ENCODE data around the gene GRM7. TPM values are rescaled to one million over a fixed set of nuclear protein-coding genes. Genes with fewer than 3 reads are reported as not detected.

The GRM7 gene
- total and polyA plus RNA-seq, 2 experiments from 2014 or later = 1.7 to 2.7 TPM

- Histone ChIP-seq H2AFZ (no peak overlapping the region), H3K79me2 (no peaks in the 10 kb centered on the region), H3K4me3 (no peak overlapping the region), H3K27ac (no peak overlapping the region), H3K4me2 (no peak overlapping the region), H3K27me3 (no peaks in the 10 kb centered on the region), H3K4me1 (ENCODE audit: insufficient read depth) (peaks cover 8% of the 10 kb centered on the region), H3K36me3 (replicated peaks; ENCODE audit: insufficient read depth, low read depth) (no peaks in the 10 kb centered on the region), H3K9me3 (ENCODE audit: low read depth) (no peaks in the 10 kb centered on the region), H3K9me2 (replicated peaks; ENCODE audit: insufficient read depth) (no peaks in the 10 kb centered on the region), H4K20me1 (ENCODE audit: insufficient read depth, poor library complexity, severe bottlenecking) (no peaks in the 10 kb centered on the region)
- no peak for DNase-seq (ENCODE audit: low spot score)
- TF ChIP-seq, protein P1, sequence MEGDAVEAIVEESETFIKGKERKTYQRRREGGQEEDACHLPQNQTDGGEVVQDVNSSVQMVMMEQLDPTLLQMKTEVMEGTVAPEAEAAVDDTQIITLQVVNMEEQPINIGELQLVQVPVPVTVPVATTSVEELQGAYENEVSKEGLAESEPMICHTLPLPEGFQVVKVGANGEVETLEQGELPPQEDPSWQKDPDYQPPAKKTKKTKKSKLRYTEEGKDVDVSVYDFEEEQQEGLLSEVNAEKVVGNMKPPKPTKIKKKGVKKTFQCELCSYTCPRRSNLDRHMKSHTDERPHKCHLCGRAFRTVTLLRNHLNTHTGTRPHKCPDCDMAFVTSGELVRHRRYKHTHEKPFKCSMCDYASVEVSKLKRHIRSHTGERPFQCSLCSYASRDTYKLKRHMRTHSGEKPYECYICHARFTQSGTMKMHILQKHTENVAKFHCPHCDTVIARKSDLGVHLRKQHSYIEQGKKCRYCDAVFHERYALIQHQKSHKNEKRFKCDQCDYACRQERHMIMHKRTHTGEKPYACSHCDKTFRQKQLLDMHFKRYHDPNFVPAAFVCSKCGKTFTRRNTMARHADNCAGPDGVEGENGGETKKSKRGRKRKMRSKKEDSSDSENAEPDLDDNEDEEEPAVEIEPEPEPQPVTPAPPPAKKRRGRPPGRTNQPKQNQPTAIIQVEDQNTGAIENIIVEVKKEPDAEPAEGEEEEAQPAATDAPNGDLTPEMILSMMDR (IDR thresholded peaks at IDR 0.05; ENCODE audit: poor library complexity) = no peak
- TF ChIP-seq EZH2 (IDR thresholded peaks at IDR 0.05; ENCODE audit: borderline replicate concordance) (no peak), EZH2phosphoT487 (IDR thresholded peaks at IDR 0.05; ENCODE audit: low read depth, severe bottlenecking, unreplicated experiment) (no peak)
Measured at GRCh38 chr3:7632305-7632704, 771.4 kb downstream of the GRM7 start.

GRCh38 chr3:7637694-7638093 lies 776.8 kb downstream of the GRM7 start:
- Histone ChIP-seq H3K4me2 (no peak overlapping the region), H3K4me3 (no peak overlapping the region), H2AFZ (no peak overlapping the region), H4K20me1 (ENCODE audit: insufficient read depth, poor library complexity, severe bottlenecking) (no peaks in the 10 kb centered on the region), H3K4me1 (ENCODE audit: insufficient read depth) (no peaks in the 10 kb centered on the region), H3K79me2 (no peaks in the 10 kb centered on the region), H3K27ac (no peak overlapping the region), H3K36me3 (replicated peaks; ENCODE audit: insufficient read depth, low read depth) (no peaks in the 10 kb centered on the region), H3K9me3 (ENCODE audit: low read depth) (no peaks in the 10 kb centered on the region), H3K27me3 (no peaks in the 10 kb centered on the region), H3K9me2 (replicated peaks; ENCODE audit: insufficient read depth) (no peaks in the 10 kb centered on the region)
- TF ChIP-seq EZH2phosphoT487 (IDR thresholded peaks at IDR 0.05; ENCODE audit: low read depth, severe bottlenecking, unreplicated experiment) = no peak
- TF ChIP-seq, protein P1 (IDR thresholded peaks at IDR 0.05; ENCODE audit: poor library complexity) = no peak
- TF ChIP-seq EZH2 (IDR thresholded peaks at IDR 0.05; ENCODE audit: borderline replicate concordance) = no peak
- 62% methylated on average over 5 of the region's 5 CpGs for WGBS (ENCODE audit: low lambda C conversion rate, missing lambda C conversion rate)
- DNase-seq (ENCODE audit: low spot score) = no peak

GRCh38 chr3:7638103-7638502 lies 777.2 kb downstream of the GRM7 start:
- Histone ChIP-seq H3K9me3 (ENCODE audit: low read depth) (no peaks in the 10 kb centered on the region), H2AFZ (no peak overlapping the region), H3K4me3 (no peak overlapping the region), H3K36me3 (replicated peaks; ENCODE audit: insufficient read depth, low read depth) (no peaks in the 10 kb centered on the region), H3K27ac (no peak overlapping the region), H3K4me1 (ENCODE audit: insufficient read depth) (no peaks in the 10 kb centered on the region), H3K4me2 (no peak overlapping the region), H3K9me2 (replicated peaks; ENCODE audit: insufficient read depth) (no peaks in the 10 kb centered on the region), H4K20me1 (ENCODE audit: insufficient read depth, poor library complexity, severe bottlenecking) (no peaks in the 10 kb centered on the region), H3K27me3 (no peaks in the 10 kb centered on the region), H3K79me2 (no peaks in the 10 kb centered on the region)
- TF ChIP-seq EZH2phosphoT487 (IDR thresholded peaks at IDR 0.05; ENCODE audit: low read depth, severe bottlenecking, unreplicated experiment) = no peak
- no peak for TF ChIP-seq EZH2 (IDR thresholded peaks at IDR 0.05; ENCODE audit: borderline replicate concordance)
- TF ChIP-seq, protein P1 (IDR thresholded peaks at IDR 0.05; ENCODE audit: poor library complexity) = no peak
- DNase-seq (ENCODE audit: low spot score) = no peak

DNA sequence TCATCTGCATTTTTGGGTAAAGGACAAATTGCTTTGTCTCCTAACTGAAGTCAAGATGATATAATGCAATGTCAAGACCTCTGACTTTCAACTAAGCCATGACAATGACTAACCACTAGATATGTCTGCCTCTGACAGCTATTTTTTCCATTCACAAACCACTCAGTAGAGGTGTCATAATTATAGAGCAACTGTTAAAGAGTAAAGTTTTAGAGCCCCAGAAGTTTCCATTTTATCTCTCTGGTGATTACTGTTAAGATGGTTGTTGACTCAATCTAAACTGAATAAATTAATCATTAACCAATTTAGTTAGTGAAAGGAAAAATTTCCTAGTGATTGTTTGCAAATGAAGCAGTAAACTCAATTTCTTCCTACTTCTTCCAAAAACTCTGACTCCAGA lies 779.9 kb downstream of the GRM7 start:
- H3K9me2 ChIP-seq (replicated peaks; ENCODE audit: insufficient read depth) = no peaks in the 10 kb centered on the region
- no peak overlapping the region for H2AFZ ChIP-seq
- no peak overlapping the region for H3K4me2 ChIP-seq
- H3K36me3 ChIP-seq (replicated peaks; ENCODE audit: insufficient read depth, low read depth) = no peaks in the 10 kb centered on the region
- H3K27ac ChIP-seq = no peak overlapping the region
- no peaks in the 10 kb centered on the region for H3K27me3 ChIP-seq
- no peak overlapping the region for H3K4me3 ChIP-seq
- H3K4me1 ChIP-seq (ENCODE audit: insufficient read depth) = no peaks in the 10 kb centered on the region
- DNase-seq (ENCODE audit: low spot score) = peak; percentile 32
- TF ChIP-seq, protein P1 (IDR thresholded peaks at IDR 0.05; ENCODE audit: poor library complexity) = no peak
- TF ChIP-seq EZH2phosphoT487 (IDR thresholded peaks at IDR 0.05; ENCODE audit: low read depth, severe bottlenecking, unreplicated experiment) = no peak
- no peak for TF ChIP-seq EZH2 (IDR thresholded peaks at IDR 0.05; ENCODE audit: borderline replicate concordance)
- no peaks in the 10 kb centered on the region for H4K20me1 ChIP-seq (ENCODE audit: insufficient read depth, poor library complexity, severe bottlenecking)
- no peaks in the 10 kb centered on the region for H3K9me3 ChIP-seq (ENCODE audit: low read depth)
- H3K79me2 ChIP-seq = no peaks in the 10 kb centered on the region
